ENCODE measurements around the gene ME1.
"Not testable (repeated sequence)": the region's sequence is repeated elsewhere in the genome, so short reads cannot be mapped to it uniquely, and the experiment has no call there.

Gene ME1

GRCh38 chr6:83260577-83260976, 170.3 kb downstream of the ME1 start:
- DNase-seq (ENCODE audit: low read depth, low spot score), result no peak

GRCh38 chr6:83258517-83258916, 172.3 kb downstream of the ME1 start:
- no peak for DNase-seq (ENCODE audit: low read depth, low spot score)

- no peak for DNase-seq (ENCODE audit: low read depth, low spot score)
These were observed 173.1 kb downstream of the ME1 start for GRCh38 chr6:83257791-83258190.

GRCh38 chr6:83256719-83257118, 174.1 kb downstream of the ME1 start:
- not testable (repeated sequence) for DNase-seq (ENCODE audit: low read depth, low spot score)

- DNase-seq (ENCODE audit: low read depth, low spot score), result no peak
These were observed 178.1 kb downstream of the ME1 start for GRCh38 chr6:83252719-83253118.

- DNase-seq (ENCODE audit: low read depth, low spot score), result no peak
These were observed 180.6 kb downstream of the ME1 start for GRCh38 chr6:83250235-83250634.

GRCh38 chr6:83247471-83247870, 183.4 kb downstream of the ME1 start:
- no peak for DNase-seq (ENCODE audit: low read depth, low spot score)

GRCh38 chr6:83231146-83231545, 199.7 kb downstream of the ME1 start:
- DNase-seq (ENCODE audit: low read depth, low spot score), result no peak

GRCh38 chr6:83226517-83226916, 204.3 kb downstream of the ME1 start:
- no peak for DNase-seq (ENCODE audit: low read depth, low spot score)

- no peak for DNase-seq (ENCODE audit: low read depth, low spot score)
These were observed 208.9 kb downstream of the ME1 start for GRCh38 chr6:83221889-83222479.

- DNase-seq (ENCODE audit: low read depth, low spot score), result peak; percentile 13
These were observed 209.6 kb downstream of the ME1 start for GRCh38 chr6:83221276-83221675.

GRCh38 chr6:83220121-83220520, 210.7 kb downstream of the ME1 start:
- DNase-seq (ENCODE audit: low read depth, low spot score), result no peak

GRCh38 chr6:83218646-83219045, 212.2 kb downstream of the ME1 start:
- DNase-seq (ENCODE audit: low read depth, low spot score), result no peak

GRCh38 chr6:83216806-83217205, 214.0 kb downstream of the ME1 start:
- no peak for DNase-seq (ENCODE audit: low read depth, low spot score)

- peak; percentile 28 for DNase-seq (ENCODE audit: low read depth, low spot score)
These were observed 215.5 kb downstream of the ME1 start for GRCh38 chr6:83215131-83216047.

- DNase-seq (ENCODE audit: low read depth, low spot score), result no peak
These were observed 228.8 kb downstream of the ME1 start for GRCh38 chr6:83202031-83202430.

GRCh38 chr6:83199863-83200225, 231.0 kb downstream of the ME1 start:
- DNase-seq (ENCODE audit: low read depth, low spot score), result no peak

- no peak for DNase-seq (ENCODE audit: low read depth, low spot score)
These were observed 231.5 kb downstream of the ME1 start for GRCh38 chr6:83199173-83199862.

GRCh38 chr6:83198486-83199172, 232.2 kb downstream of the ME1 start:
- no peak for DNase-seq (ENCODE audit: low read depth, low spot score)

GRCh38 chr6:83193747-83194566, 236.9 kb downstream of the ME1 start:
- DNase-seq (ENCODE audit: low read depth, low spot score), result peak; percentile 77
